WTC11 (cell line): ENCODE measurements around the gene GHITM.

ENCODE experiments used
- EMX1 ChIP-seq: fragments of 250-450 bp; sonication (Bioruptor Pico); IDR thresholded peaks from 2 replicates; pipeline ENCODE4 v1.8.0; 2021; ENCODE audit warnings: mild to moderate bottlenecking
- JUN ChIP-seq: sonication (generic); formaldehyde crosslinking; IDR thresholded peaks from 2 replicates; pipeline ENCODE4 v1.8.0; 2023; ENCODE audit warnings: mild to moderate bottlenecking, missing genetic modification reagents
- SP1 ChIP-seq: sonication (generic); formaldehyde crosslinking; conservative IDR thresholded peaks from 2 replicates; pipeline ENCODE4 v1.8.1; 2022; ENCODE audit warnings: missing genetic modification reagents
- ZNF138 ChIP-seq: sonication (generic); formaldehyde crosslinking; conservative IDR thresholded peaks from 2 replicates; pipeline ENCODE4 v1.8.1; 2022; ENCODE audit warnings: mild to moderate bottlenecking, moderate library complexity, missing genetic modification reagents
- ZNF317 ChIP-seq: sonication (generic); formaldehyde crosslinking; IDR thresholded peaks from 2 replicates; pipeline ENCODE4 v1.8.1; 2023; ENCODE audit warnings: low read depth, mild to moderate bottlenecking, moderate library complexity, missing genetic modification reagents, borderline replicate concordance
- TF ChIP-seq, protein P1 (sequence below): fragments of 200-600 bp; IDR thresholded peaks from 2 replicates; pipeline ENCODE4 v1.8.0; 2022; ENCODE audit warnings: antibody characterized with exemption
- TF ChIP-seq, protein P2 (sequence below): sonication (generic); formaldehyde crosslinking; IDR thresholded peaks from 2 replicates; pipeline ENCODE4 v1.8.1; 2023; ENCODE audit warnings: mild to moderate bottlenecking, missing genetic modification reagents, moderate library complexity
- TF ChIP-seq, protein P3 (sequence below): sonication (generic); formaldehyde crosslinking; IDR thresholded peaks from 2 replicates; pipeline ENCODE4 v1.8.0; 2022; ENCODE audit warnings: mild to moderate bottlenecking, missing genetic modification reagents

DNA sequence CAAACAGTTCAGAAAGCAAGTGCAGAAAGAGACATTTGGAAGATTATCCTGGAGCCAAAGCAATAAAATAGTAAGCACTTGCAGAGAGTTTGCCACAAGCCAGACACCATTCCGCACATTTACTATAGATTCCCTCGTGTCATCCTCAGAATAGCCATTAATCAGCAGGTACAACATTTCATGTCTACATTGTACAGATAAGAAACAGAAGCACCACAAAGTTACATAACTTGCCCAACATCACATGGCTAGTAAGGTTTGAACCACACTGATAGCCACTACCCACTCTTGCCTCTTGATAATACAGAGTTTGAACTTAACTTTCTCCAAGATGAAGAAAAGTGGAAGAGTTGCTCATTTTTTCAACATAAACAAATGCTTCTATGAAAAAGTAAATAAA is 40.6 kb upstream of the GHITM start:
- TF ChIP-seq, protein P1, sequence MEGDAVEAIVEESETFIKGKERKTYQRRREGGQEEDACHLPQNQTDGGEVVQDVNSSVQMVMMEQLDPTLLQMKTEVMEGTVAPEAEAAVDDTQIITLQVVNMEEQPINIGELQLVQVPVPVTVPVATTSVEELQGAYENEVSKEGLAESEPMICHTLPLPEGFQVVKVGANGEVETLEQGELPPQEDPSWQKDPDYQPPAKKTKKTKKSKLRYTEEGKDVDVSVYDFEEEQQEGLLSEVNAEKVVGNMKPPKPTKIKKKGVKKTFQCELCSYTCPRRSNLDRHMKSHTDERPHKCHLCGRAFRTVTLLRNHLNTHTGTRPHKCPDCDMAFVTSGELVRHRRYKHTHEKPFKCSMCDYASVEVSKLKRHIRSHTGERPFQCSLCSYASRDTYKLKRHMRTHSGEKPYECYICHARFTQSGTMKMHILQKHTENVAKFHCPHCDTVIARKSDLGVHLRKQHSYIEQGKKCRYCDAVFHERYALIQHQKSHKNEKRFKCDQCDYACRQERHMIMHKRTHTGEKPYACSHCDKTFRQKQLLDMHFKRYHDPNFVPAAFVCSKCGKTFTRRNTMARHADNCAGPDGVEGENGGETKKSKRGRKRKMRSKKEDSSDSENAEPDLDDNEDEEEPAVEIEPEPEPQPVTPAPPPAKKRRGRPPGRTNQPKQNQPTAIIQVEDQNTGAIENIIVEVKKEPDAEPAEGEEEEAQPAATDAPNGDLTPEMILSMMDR = no peak
- TF ChIP-seq JUN (CRISPR knock-in tag) (no peak), EMX1 (CRISPR knock-in tag) (no peak), ZNF138 (CRISPR knock-in tag) (no peak), SP1 (CRISPR knock-in tag) (no peak), ZNF317 (no peak)
- TF ChIP-seq, protein P2, sequence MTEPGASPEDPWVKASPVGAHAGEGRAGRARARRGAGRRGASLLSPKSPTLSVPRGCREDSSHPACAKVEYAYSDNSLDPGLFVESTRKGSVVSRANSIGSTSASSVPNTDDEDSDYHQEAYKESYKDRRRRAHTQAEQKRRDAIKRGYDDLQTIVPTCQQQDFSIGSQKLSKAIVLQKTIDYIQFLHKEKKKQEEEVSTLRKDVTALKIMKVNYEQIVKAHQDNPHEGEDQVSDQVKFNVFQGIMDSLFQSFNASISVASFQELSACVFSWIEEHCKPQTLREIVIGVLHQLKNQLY (CRISPR knock-in tag) = no peak
- TF ChIP-seq, protein P3, sequence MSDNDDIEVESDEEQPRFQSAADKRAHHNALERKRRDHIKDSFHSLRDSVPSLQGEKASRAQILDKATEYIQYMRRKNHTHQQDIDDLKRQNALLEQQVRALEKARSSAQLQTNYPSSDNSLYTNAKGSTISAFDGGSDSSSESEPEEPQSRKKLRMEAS = no peak
